PC-9 (cell line): ENCODE measurements around the gene LIF.

ENCODE experiments used
- CTCF ChIP-seq: fragments of 200-600 bp; sonication (generic); conservative IDR thresholded peaks from 2 replicates; pipeline ENCODE4 v1.6.1; 2017; ENCODE audit warnings: mixed run types, antibody characterized with exemption, mild to moderate bottlenecking, moderate library complexity
- EZH2 ChIP-seq: fragments of 200-600 bp; sonication (generic); IDR thresholded peaks from 2 replicates; pipeline ENCODE4 v1.8.0; 2017; ENCODE audit warnings: antibody characterized with exemption, low read depth

- no peak for TF ChIP-seq EZH2
- TF ChIP-seq CTCF, result 0 out of 2 replicates have a peak, but pooled peaks have one; percentile 25
These were observed 27.4 kb downstream of the LIF start for GRCh38 chr22:30219049-30219654.
